HG02623 (cell line): ENCODE measurements around the gene DHX8.

Experiments
- ATAC-seq: cut with Tn5 transposase; IDR thresholded peaks from one replicate; pipeline ENCODE4 v1.9.1; 2021; ENCODE audit warnings: moderate library complexity; ENCODE audit not compliant: unreplicated experiment

The DHX8 gene

DNA sequence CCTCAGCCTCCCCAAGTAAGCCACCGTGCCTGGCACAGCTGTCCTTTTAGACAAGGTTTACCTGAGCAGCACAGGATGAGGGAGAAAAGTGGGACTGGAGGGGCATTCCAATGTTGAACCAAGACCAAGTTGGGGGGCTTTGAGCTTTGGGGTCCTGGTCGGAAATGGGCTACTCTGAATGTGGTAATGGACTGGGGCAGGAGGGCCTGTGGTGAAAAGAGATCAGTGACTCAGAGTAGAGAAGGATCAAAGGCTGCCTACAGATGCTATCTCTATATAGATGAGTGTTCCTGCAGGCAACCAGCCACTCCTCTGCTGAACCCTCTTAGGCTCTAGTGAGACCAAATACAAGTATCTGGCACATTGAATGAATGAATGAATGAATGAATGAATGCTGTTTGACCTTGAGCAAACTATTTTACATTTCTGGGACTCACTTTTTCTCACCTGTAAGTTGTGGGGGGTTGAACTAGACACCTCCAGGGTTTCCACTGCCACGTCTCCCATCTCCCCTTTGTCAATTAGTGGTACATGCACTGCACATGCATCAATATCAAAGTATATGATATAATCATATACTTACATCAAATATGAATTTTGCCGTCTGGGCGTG lies 88.7 kb downstream of the DHX8 start:
- no peak for ATAC-seq

DNA sequence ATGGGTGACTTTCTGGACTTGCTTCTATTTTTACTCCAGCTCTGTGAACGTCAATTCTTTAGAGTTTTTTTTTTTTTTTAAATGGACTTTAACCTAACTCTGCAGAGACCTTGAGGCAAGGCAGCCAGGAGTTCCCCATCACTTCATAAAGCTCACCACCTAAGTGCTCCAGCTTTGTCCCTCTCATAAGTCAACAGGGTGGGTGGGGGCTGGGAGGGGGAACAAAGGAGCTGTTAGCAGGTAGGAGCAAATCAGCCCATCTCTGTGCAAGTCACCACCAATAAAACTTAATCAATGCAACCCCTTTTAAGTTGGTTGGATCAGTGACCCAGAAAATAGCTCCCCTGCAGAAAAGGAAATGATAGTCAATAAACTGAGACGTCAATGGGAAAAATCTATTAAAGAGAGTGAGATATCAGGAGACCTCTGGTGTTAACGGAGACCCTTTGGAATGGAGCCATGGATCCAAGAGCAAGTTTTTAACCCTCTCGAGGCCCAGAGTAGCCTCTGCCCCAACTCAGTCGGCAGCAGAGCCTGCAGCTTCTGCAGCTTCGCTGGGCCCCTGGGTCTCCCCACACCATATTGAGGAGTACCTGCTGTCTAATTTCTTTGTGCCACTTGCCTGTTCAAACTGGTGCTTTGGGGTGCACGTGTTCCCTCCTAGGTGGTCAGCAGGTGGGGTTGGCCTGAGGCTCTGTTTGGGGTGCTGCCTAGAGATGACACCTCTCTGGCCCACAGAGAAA lies 90.0 kb downstream of the DHX8 start:
- ATAC-seq = no peak

GRCh38 chr17:43574348-43574747 lies 90.6 kb downstream of the DHX8 start:
- ATAC-seq = no peak

GRCh38 chr17:43574896-43575525 lies 91.2 kb downstream of the DHX8 start:
- no peak for ATAC-seq
